K562 (cell line): ENCODE data around the gene YPEL1. TPM values are rescaled to one million over a fixed set of nuclear protein-coding genes. Genes with fewer than 3 reads are reported as not detected.

Experiments
- ETV1 ChIP-seq: fragments of 450-650 bp; conservative IDR thresholded peaks from 2 replicates; pipeline ENCODE4 v1.6.1; 2016; ENCODE audit warnings: missing genetic modification characterization, control low read depth, low read depth, missing compliant biosample characterization
- PHB ChIP-seq: fragments of 250-450 bp; sonication (Bioruptor Pico); IDR thresholded peaks from 2 replicates; pipeline ENCODE4 v1.5.0; 2021
- RB1 ChIP-seq: fragments of 450-650 bp; IDR thresholded peaks from 2 replicates; pipeline ENCODE4 v1.6.1; 2017; ENCODE audit warnings: low read depth, mild to moderate bottlenecking
- RBBP5 ChIP-seq: fragments of 200-600 bp; sonication (generic); IDR thresholded peaks from 2 replicates; pipeline ENCODE4 v1.6.1; 2012; ENCODE audit warnings: borderline replicate concordance, mild to moderate bottlenecking, low read length, control low read depth, inconsistent platforms; ENCODE audit not compliant: insufficient read depth, poor library complexity, severe bottlenecking
- RBFOX2 ChIP-seq: fragments of 200-400 bp; formaldehyde crosslinking; IDR thresholded peaks from 2 replicates; pipeline ENCODE4 v1.6.1; 2017; ENCODE audit warnings: low read depth, mild to moderate bottlenecking, low read length, moderate library complexity
- TEAD2 ChIP-seq: fragments of 450-650 bp; IDR thresholded peaks from 2 replicates; pipeline ENCODE4 v1.6.1; 2016; ENCODE audit warnings: missing genetic modification characterization, control low read depth, missing compliant biosample characterization
- ZNF282 ChIP-seq: sonication (generic); formaldehyde crosslinking; IDR thresholded peaks from 2 replicates; pipeline ENCODE4 v1.8.1; 2023; ENCODE audit warnings: missing genetic modification reagents
- ZNF57 ChIP-seq: fragments of 450-650 bp; formaldehyde crosslinking; IDR thresholded peaks from 2 replicates; pipeline ENCODE4 v1.4.0; 2020; ENCODE audit warnings: mild to moderate bottlenecking, moderate library complexity
- polyA plus RNA-seq, 8 experiments: library from polyadenylated mRNA; depleted of rRNA in 4 of 8; stranded (reverse) in 5 of 8; unstranded in 3 of 8; fragments of >200 nt; fragmentation: Nextera tagmentation in 2 of 8; fragmentation: Illumina TruSeq in 1 of 8; extraction: Ambion mirVana in 2 of 8; extraction: Trizol in 1 of 8; gene quantifications; 2 replicates each; pipeline versions ENCODE4 v1.2.1 to v1.2.3, GENCODE V29; 2011 to 2014; ENCODE audit warnings: inconsistent platforms in 1 of 8, missing spikeins in 1 of 8
- total RNA-seq, 7 experiments: library from RNA; depleted of rRNA in 6 of 7; stranded (reverse); fragments of >200 nt in 6 of 7; fragmentation: Illumina TruSeq in 2 of 7; extraction: Trizol in 2 of 7; gene quantifications; 2 replicates each; pipeline versions ENCODE4 v1.2.1 to v1.2.3, GENCODE V29; 2011 to 2021; ENCODE audit warnings: low replicate concordance in 1 of 7
- TF ChIP-seq, protein P1 (sequence below): fragments of 450-650 bp; IDR thresholded peaks from 2 replicates; pipeline ENCODE4 v1.6.1; 2016; ENCODE audit warnings: low read depth, mild to moderate bottlenecking, moderate library complexity
- TF ChIP-seq, protein P2 (sequence below): fragments of 450-650 bp; IDR thresholded peaks from 2 replicates; pipeline ENCODE4 v1.6.1; 2017; ENCODE audit warnings: antibody characterized with exemption, mild to moderate bottlenecking
- TF ChIP-seq, protein P3 (sequence below): sonication (generic); formaldehyde crosslinking; IDR thresholded peaks from 2 replicates; pipeline ENCODE4 v1.8.1; 2023; ENCODE audit warnings: mild to moderate bottlenecking, missing genetic modification reagents
- TF ChIP-seq, protein P4 (sequence below): fragments of 250-450 bp; sonication (Bioruptor Pico); IDR thresholded peaks from 2 replicates; pipeline ENCODE4 v1.9.0; 2021; ENCODE audit warnings: mild to moderate bottlenecking, inconsistent platforms
- TF ChIP-seq, protein P5 (sequence below): sonication (generic); formaldehyde crosslinking; IDR thresholded peaks from 2 replicates; pipeline ENCODE4 v1.8.0; 2022; ENCODE audit warnings: mild to moderate bottlenecking, missing genetic modification reagents
- TF ChIP-seq, protein P6 (sequence below): fragments of 450-650 bp; IDR thresholded peaks from 2 replicates; pipeline ENCODE4 v1.6.1; 2016

Gene YPEL1
- total and polyA plus RNA-seq, 9 of the 15 experiments (the other 6 are each of a cell fraction or from before 2014, with no cell fraction given): 0.07 to 2.2 (median 0.46) TPM

DNA sequence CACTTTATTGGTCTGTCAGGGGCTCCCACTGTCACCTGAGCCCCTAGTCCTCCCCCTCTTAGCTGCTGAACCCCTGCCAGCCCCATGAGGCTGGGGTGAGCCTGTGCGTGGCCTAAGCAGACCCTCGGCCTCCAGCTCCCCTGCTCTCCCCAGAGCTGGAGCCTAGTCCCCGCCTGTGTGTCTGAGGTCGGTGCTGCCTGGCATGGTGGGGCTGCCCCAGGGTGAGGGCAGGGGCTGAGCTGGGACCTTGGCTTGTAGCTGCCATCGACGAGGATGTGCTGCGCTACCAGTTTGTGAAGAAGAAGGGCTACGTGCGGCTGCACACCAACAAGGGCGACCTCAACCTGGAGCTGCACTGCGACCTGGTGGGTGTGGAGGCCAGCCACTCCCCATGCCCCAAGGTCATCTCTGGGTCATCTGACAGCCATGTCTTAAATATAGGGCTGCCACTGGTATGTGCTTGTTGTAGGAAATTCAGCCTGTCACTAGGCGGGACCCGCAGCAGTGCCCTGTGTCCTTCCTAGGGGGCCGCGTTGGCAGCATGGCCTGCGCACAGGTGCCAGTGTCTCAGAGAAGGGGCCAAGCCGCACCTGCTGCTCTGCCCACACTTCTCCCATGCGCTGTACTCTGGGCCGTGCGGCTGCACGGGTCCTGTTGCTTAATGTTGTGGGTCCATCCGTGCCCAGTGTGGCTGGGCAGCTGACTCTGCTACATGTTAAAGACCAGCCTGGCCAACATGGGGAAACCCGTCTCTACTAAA is 48.8 kb downstream of the YPEL1 start (continued):
- TF ChIP-seq, protein P1, sequence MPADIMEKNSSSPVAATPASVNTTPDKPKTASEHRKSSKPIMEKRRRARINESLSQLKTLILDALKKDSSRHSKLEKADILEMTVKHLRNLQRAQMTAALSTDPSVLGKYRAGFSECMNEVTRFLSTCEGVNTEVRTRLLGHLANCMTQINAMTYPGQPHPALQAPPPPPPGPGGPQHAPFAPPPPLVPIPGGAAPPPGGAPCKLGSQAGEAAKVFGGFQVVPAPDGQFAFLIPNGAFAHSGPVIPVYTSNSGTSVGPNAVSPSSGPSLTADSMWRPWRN: no peak
- TF ChIP-seq ETV1 (tag) (0 out of 2 replicates have a peak, but pooled peaks have one; percentile 6), RBFOX2 (peak; percentile 68), ZNF57 (CRISPR knock-in tag) (peak; percentile 75; the same call in 1 of the 2 replicates), RBBP5 (peak; percentile 51), TEAD2 (tag) (no peak), RB1 (0 out of 2 replicates have a peak, but pooled peaks have one; percentile 51), ZNF282 (CRISPR knock-in tag) (0 out of 2 replicates have a peak, but pooled peaks have one; percentile 32), PHB (CRISPR knock-in tag) (0 out of 2 replicates have a peak, but pooled peaks have one; percentile 57)
- TF ChIP-seq, protein P2, sequence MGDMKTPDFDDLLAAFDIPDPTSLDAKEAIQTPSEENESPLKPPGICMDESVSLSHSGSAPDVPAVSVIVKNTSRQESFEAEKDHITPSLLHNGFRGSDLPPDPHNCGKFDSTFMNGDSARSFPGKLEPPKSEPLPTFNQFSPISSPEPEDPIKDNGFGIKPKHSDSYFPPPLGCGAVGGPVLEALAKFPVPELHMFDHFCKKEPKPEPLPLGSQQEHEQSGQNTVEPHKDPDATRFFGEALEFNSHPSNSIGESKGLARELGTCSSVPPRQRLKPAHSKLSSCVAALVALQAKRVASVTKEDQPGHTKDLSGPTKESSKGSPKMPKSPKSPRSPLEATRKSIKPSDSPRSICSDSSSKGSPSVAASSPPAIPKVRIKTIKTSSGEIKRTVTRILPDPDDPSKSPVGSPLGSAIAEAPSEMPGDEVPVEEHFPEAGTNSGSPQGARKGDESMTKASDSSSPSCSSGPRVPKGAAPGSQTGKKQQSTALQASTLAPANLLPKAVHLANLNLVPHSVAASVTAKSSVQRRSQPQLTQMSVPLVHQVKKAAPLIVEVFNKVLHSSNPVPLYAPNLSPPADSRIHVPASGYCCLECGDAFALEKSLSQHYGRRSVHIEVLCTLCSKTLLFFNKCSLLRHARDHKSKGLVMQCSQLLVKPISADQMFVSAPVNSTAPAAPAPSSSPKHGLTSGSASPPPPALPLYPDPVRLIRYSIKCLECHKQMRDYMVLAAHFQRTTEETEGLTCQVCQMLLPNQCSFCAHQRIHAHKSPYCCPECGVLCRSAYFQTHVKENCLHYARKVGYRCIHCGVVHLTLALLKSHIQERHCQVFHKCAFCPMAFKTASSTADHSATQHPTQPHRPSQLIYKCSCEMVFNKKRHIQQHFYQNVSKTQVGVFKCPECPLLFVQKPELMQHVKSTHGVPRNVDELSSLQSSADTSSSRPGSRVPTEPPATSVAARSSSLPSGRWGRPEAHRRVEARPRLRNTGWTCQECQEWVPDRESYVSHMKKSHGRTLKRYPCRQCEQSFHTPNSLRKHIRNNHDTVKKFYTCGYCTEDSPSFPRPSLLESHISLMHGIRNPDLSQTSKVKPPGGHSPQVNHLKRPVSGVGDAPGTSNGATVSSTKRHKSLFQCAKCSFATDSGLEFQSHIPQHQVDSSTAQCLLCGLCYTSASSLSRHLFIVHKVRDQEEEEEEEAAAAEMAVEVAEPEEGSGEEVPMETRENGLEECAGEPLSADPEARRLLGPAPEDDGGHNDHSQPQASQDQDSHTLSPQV: no peak
- TF ChIP-seq, protein P3, sequence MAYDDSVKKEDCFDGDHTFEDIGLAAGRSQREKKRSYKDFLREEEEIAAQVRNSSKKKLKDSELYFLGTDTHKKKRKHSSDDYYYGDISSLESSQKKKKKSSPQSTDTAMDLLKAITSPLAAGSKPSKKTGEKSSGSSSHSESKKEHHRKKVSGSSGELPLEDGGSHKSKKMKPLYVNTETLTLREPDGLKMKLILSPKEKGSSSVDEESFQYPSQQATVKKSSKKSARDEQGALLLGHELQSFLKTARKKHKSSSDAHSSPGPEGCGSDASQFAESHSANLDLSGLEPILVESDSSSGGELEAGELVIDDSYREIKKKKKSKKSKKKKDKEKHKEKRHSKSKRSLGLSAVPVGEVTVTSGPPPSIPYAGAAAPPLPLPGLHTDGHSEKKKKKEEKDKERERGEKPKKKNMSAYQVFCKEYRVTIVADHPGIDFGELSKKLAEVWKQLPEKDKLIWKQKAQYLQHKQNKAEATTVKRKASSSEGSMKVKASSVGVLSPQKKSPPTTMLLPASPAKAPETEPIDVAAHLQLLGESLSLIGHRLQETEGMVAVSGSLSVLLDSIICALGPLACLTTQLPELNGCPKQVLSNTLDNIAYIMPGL (CRISPR knock-in tag): peak; percentile 30; the same call in 1 of the 2 replicates
- TF ChIP-seq, protein P4, sequence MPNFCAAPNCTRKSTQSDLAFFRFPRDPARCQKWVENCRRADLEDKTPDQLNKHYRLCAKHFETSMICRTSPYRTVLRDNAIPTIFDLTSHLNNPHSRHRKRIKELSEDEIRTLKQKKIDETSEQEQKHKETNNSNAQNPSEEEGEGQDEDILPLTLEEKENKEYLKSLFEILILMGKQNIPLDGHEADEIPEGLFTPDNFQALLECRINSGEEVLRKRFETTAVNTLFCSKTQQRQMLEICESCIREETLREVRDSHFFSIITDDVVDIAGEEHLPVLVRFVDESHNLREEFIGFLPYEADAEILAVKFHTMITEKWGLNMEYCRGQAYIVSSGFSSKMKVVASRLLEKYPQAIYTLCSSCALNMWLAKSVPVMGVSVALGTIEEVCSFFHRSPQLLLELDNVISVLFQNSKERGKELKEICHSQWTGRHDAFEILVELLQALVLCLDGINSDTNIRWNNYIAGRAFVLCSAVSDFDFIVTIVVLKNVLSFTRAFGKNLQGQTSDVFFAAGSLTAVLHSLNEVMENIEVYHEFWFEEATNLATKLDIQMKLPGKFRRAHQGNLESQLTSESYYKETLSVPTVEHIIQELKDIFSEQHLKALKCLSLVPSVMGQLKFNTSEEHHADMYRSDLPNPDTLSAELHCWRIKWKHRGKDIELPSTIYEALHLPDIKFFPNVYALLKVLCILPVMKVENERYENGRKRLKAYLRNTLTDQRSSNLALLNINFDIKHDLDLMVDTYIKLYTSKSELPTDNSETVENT (CRISPR knock-in tag): 0 out of 2 replicates have a peak, but pooled peaks have one; percentile 32
- TF ChIP-seq, protein P5, sequence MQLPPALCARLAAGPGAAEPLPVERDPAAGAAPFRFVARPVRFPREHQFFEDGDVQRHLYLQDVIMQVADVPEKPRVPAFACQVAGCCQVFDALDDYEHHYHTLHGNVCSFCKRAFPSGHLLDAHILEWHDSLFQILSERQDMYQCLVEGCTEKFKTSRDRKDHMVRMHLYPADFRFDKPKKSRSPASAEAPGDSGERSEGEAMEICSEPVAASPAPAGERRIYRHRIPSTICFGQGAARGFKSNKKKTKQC (CRISPR knock-in tag): 0 out of 2 replicates have a peak, but pooled peaks have one; percentile 69
- TF ChIP-seq, protein P6, sequence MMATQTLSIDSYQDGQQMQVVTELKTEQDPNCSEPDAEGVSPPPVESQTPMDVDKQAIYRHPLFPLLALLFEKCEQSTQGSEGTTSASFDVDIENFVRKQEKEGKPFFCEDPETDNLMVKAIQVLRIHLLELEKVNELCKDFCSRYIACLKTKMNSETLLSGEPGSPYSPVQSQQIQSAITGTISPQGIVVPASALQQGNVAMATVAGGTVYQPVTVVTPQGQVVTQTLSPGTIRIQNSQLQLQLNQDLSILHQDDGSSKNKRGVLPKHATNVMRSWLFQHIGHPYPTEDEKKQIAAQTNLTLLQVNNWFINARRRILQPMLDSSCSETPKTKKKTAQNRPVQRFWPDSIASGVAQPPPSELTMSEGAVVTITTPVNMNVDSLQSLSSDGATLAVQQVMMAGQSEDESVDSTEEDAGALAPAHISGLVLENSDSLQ: no peak; the same call in 1 of the 2 replicates
